ENCODE data around the gene FAM171A1.

- TF ChIP-seq CTCF (IDR thresholded peaks at IDR 0.05), result no peak
- no peak for TF ChIP-seq POLR2A (IDR thresholded peaks at IDR 0.05)
- TF ChIP-seq POLR2AphosphoS5 (IDR thresholded peaks at IDR 0.05), result no peak
These were observed 65.5 kb downstream of the FAM171A1 start for GRCh38 chr10:15305634-15306033.
